RWPE1 (cell line): ENCODE results near the gene CHRND.

Source experiments
- CTCF ChIA-PET: fragments of 350-600 bp; sonication (Branson Sonifier 250); formaldehyde crosslinking; extraction: SDS; loops from one replicate; lab custom pipeline; 2021; lab: Yijun Ruan, JAX
- POLR2A ChIA-PET: fragments of 400-600 bp; formaldehyde crosslinking; extraction: SDS; loops from one replicate; lab custom pipeline; 2020; ENCODE audit warnings: antibody characterized with exemption; ENCODE audit not compliant: low non-redundant PET; lab: Yijun Ruan, JAX
- DNase-seq: peaks from one replicate; pipeline ENCODE4 v3.0.0; 2012; ENCODE audit warnings: low spot score
- H3K27ac ChIP-seq: fragments of 450-650 bp; 2 replicates; pipeline ENCODE4 v1.5.1; 2017
- TF ChIP-seq, protein P1 (sequence below): fragments of 450-650 bp; conservative IDR thresholded peaks from 2 replicates; pipeline ENCODE4 v1.5.1; 2017; ENCODE audit warnings: low read depth, mild to moderate bottlenecking

Gene CHRND

GRCh38 chr2:232574674-232575403 lies 48.9 kb downstream of the CHRND start:
- H3K27ac ChIP-seq: peak overlapping the region; percentile 82
- CTCF ChIA-PET: no interaction called here
- POLR2A ChIA-PET: interaction anchor here (0.5 kb wide), 1 partner anchor 917 kb away, joined by 3 read pairs; no protein-coding TSS in a partner anchor
- TF ChIP-seq, protein P1, sequence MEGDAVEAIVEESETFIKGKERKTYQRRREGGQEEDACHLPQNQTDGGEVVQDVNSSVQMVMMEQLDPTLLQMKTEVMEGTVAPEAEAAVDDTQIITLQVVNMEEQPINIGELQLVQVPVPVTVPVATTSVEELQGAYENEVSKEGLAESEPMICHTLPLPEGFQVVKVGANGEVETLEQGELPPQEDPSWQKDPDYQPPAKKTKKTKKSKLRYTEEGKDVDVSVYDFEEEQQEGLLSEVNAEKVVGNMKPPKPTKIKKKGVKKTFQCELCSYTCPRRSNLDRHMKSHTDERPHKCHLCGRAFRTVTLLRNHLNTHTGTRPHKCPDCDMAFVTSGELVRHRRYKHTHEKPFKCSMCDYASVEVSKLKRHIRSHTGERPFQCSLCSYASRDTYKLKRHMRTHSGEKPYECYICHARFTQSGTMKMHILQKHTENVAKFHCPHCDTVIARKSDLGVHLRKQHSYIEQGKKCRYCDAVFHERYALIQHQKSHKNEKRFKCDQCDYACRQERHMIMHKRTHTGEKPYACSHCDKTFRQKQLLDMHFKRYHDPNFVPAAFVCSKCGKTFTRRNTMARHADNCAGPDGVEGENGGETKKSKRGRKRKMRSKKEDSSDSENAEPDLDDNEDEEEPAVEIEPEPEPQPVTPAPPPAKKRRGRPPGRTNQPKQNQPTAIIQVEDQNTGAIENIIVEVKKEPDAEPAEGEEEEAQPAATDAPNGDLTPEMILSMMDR: no peak
- DNase-seq: peak; percentile 49

GRCh38 chr2:232575404-232575746 lies 49.4 kb downstream of the CHRND start:
- TF ChIP-seq, protein P1: no peak
- POLR2A ChIA-PET: no interaction called here
- no peak for DNase-seq
- CTCF ChIA-PET: no interaction called here
- H3K27ac ChIP-seq: peak overlapping the region; percentile 82

DNA sequence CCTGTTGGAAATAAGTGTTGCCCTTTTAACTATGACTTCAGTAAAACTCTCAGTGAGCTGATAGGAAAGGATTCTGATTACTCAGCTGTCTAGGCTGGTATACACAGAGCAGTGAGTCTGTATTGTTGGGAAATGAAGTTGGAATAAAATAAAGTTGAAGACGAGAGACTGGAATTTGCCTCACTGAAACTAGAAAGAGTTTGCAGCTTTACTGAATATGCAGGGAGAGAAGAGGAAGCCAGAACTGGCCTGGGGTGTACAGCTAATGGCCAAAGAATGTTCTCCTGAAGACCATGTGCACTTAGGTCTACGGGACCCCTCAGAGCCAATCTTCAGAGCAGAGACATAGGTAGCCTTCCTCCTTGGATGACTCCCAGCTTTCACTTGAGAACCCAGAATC lies 51.0 kb downstream of the CHRND start:
- TF ChIP-seq, protein P1: no peak
- no peak for DNase-seq
- ChIA-PET POLR2A (no interaction called here), CTCF (no interaction called here)
- no peak overlapping the region for H3K27ac ChIP-seq

DNA sequence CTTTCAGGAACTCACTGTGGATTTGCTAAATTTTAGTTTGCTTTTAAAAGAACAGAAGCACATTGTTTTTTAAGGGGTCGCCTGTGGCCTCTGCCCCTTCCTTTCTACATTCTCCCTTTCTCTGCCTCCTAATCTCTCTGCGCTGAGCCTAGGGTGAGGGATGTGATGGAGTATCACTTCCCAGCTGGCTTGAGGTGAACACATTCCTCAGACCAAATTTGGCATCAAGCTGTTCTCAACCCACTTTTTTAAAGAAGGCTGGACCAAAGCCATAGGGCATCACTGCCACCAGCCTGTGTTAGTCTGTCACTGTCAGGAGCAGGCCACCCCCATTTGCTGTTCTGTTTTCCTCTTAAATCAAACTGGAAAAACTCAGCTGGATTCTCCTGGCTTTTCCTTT lies 51.9 kb downstream of the CHRND start:
- CTCF ChIA-PET: interaction anchor here (0.6 kb wide), 1 partner anchor 1275 kb away, joined by 3 read pairs; no protein-coding TSS in a partner anchor
- DNase-seq: no peak
- POLR2A ChIA-PET: no interaction called here
- TF ChIP-seq, protein P1: no peak
- no peak overlapping the region for H3K27ac ChIP-seq

DNA sequence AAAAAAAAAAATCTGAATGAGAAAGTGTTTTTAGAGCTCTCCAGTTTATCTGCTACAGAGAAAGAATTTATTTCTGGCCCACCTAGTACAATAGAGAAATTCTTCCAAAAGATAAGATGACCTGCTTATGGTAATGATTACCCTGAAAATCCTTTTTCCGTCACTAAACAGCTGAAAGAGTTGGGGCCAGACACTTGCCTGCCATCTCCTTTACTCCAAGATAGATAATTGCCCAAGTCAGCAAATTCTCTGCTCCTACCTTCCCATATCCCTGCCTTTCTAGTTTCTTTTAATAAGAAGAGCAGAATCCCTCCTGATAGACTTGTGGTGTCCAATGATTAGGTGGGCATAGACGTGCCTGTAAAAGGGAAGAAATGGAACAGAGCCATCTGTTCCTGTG lies 52.7 kb downstream of the CHRND start:
- CTCF ChIA-PET: interaction anchor here (0.6 kb wide), 1 partner anchor 845 kb away, joined by 3 read pairs; no protein-coding TSS in a partner anchor
- POLR2A ChIA-PET: no interaction called here

DNA sequence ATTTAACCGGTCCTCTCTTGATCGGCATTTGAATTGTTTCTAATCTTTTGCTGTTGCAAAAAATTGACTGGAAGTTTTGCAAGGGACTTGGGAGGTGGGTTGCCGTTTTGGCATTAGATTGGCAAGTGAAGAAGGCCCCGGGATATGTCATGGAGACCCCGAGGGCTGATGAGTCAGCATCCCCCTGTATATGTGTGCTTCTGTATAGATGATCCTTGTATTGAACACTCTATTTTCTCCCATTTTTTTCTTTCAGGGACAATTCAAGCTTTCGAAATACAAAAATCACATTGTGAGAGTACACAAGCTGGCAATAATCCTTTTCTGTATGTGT lies 54.7 kb downstream of the CHRND start:
- ChIA-PET CTCF (no interaction called here), POLR2A (no interaction called here)
- H3K27ac ChIP-seq: no peak overlapping the region
- DNase-seq: no peak
- TF ChIP-seq, protein P1: no peak

More for the DNA sequence above, 52.7 kb downstream of the CHRND start:
- TF ChIP-seq, protein P1: no peak
- DNase-seq: no peak
- H3K27ac ChIP-seq: no peak overlapping the region
